Activated naive CD8-positive, alpha-beta T cell treated with anti-CD3 and anti-CD28 coated beads, Interleukin-2, amount 50 U/mL, for 24 hours (primary cell): Measurements from ENCODE around the gene WDR53.
"Not testable (repeated sequence)": the region's sequence is repeated elsewhere in the genome, so short reads cannot be mapped to it uniquely, and the experiment has no call there.

Source experiments
- ATAC-seq: fragments of 150-1000 bp; cut with Tn5 transposase; one replicate; pipeline ENCODE4 v1.10.0; 2021
- DNase-seq: peaks from one replicate; pipeline ENCODE4 v3.0.0; 2021
- H3K27ac Mint-ChIP-seq: one replicate; pipeline ENCODE4 v1.8.0; 2021; ENCODE audit warnings: mild to moderate bottlenecking, mixed read lengths
- H3K27me3 Mint-ChIP-seq: one replicate; pipeline ENCODE4 v1.8.0; 2021; ENCODE audit warnings: mixed read lengths
- H3K36me3 Mint-ChIP-seq: one replicate; pipeline ENCODE4 v1.8.0; 2021; ENCODE audit warnings: low read depth, mixed read lengths
- H3K4me1 Mint-ChIP-seq: one replicate; pipeline ENCODE4 v1.8.0; 2021; ENCODE audit warnings: mixed read lengths
- H3K4me3 Mint-ChIP-seq: one replicate; pipeline ENCODE4 v1.8.0; 2021; ENCODE audit warnings: mild to moderate bottlenecking, moderate library complexity, mixed read lengths
- H3K9me3 Mint-ChIP-seq: one replicate; pipeline ENCODE4 v1.8.0; 2021; ENCODE audit warnings: mixed read lengths

The WDR53 gene

DNA sequence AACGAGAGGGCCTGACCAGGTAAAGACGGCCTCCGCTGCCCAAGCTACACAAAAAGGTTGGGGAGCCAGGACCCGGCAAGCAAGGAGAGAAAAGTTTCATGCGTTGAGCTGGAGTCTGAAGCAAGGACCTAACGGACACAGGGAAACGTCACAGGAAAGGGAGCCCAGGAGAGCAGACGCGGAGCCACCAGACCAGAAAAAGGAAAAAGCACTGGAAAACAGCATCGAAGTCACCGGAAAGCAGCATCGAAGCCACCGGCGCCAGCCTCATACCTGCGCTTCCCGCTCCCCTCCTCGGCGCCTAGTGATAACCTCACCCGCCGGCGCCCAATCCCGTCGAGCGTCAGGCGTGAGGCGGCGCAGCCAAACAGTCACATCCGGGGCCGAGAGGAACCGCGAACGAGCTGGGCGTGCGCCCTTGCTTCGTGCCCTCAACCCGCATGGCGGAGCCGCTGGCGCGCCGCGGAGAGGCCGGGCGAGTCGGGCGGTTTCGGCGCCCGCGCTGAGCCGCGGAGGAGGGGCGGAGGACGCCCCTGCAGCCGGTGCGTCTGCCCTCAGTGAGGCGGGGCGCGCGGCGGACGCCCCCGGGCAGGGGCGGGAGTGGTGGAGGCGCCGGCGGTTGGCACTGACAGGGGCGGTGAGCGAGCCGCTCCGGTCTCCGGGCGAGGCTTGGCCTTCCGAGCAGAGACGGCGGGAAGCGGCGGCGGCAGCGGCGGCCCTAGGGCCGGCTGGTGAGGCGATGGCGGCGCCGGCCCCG, at the start of gene WDR53, which contains the start of gene FBXO45:
Gene WDR53 (minus strand): TSS at position 309 of the 757 bp plus-strand sequence. CDS start 7,079 bp downstream, outside the sequence.
Gene FBXO45 (plus strand): TSS at position 415 of the 757 bp plus-strand sequence. CDS start 325 bp downstream, at position 740.
- Mint-ChIP-seq H3K4me3 (peak within 1 kb of the TSS; percentile 93), H3K36me3 (peaks cover 10% of the 10 kb centered on the region), H3K27ac (peak within 1 kb of the TSS; percentile 93), H3K9me3 (no peaks in the 10 kb centered on the region), H3K4me1 (peaks cover 43% of the 10 kb centered on the region), H3K27me3 (no peaks in the 10 kb centered on the region)
- ATAC-seq = peak; percentile 97
- DNase-seq = peak; percentile 95

GRCh38 chr3:196617256-196617655, 48.9 kb upstream of the WDR53 start:
- peaks cover 25% of the 10 kb centered on the region for H3K4me1 Mint-ChIP-seq
- no peak overlapping the region for H3K4me3 Mint-ChIP-seq
- DNase-seq (no peak), ATAC-seq (no peak)
- no peaks in the 10 kb centered on the region for H3K27me3 Mint-ChIP-seq
- no peaks in the 10 kb centered on the region for H3K9me3 Mint-ChIP-seq
- no peaks in the 10 kb centered on the region for H3K36me3 Mint-ChIP-seq
- no peak overlapping the region for H3K27ac Mint-ChIP-seq

DNA sequence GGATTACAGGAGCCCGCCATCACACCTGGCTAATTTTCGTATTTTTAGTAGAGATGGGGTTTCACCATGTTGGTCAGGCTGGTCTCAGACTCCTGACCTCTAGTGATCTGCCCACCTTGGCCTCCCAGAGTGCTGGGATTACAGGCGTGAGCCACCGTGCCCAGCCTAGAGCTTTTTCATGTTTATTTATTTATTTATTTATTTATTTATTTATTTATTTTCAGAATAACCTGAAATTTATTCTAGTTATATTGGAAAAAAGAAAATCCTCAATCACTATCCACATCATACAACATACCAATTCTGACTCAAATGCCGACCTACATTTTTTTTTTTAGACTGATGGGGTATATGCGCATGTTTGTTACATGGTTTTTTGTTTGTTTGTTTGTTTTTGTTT, 46.9 kb upstream of the WDR53 start:
- not testable (repeated sequence) for ATAC-seq

GRCh38 chr3:196611761-196612483, 43.6 kb upstream of the WDR53 start:
- DNase-seq = no peak
- Mint-ChIP-seq H3K4me3 (no peak overlapping the region), H3K27ac (peak overlapping the region; percentile 76)

More for the DNA sequence above, 46.9 kb upstream of the WDR53 start:
- not testable (repeated sequence) for H3K27me3 Mint-ChIP-seq, H3K36me3 Mint-ChIP-seq, DNase-seq, H3K4me3 Mint-ChIP-seq, H3K27ac Mint-ChIP-seq, H3K9me3 Mint-ChIP-seq
- peaks cover 27% of the 10 kb centered on the region for H3K4me1 Mint-ChIP-seq

GRCh38 chr3:196609805-196610515, 41.6 kb upstream of the WDR53 start:
- Mint-ChIP-seq H3K9me3 (no peaks in the 10 kb centered on the region), H3K4me1 (peaks cover 29% of the 10 kb centered on the region), H3K27ac (peak overlapping the region; percentile 67), H3K27me3 (no peaks in the 10 kb centered on the region), H3K36me3 (no peaks in the 10 kb centered on the region), H3K4me3 (peak overlapping the region; percentile 42)
- DNase-seq (no peak), ATAC-seq (peak; percentile 38)

More at GRCh38 chr3:196611761-196612483, 43.6 kb upstream of the WDR53 start:
- no peak for ATAC-seq
- H3K36me3 Mint-ChIP-seq = no peaks in the 10 kb centered on the region
- peaks cover 29% of the 10 kb centered on the region for H3K4me1 Mint-ChIP-seq
- no peaks in the 10 kb centered on the region for H3K27me3 Mint-ChIP-seq
- H3K9me3 Mint-ChIP-seq = no peaks in the 10 kb centered on the region

DNA sequence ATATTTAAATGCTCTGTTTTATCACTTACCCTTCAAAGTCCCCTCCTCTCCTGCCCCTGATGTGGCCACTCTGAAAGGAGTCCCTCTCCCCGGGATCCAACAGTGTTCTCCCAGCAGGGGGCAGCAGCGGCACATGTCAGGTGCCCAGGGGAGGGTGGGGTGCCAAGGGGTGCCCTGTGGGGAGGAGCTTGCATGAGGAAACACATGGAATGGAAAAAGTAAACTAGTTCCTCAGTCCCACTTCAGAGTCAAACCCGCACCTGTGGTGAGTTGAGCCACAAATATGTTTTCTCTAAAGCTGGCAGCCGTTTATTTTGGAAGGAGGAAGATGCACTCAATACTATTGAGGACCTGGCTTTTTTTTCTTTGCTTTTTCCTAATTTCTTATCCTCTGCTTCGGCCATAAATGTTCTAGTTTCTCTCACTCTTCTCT, 41.0 kb upstream of the WDR53 start:
- peak; percentile 98 for DNase-seq
- H3K4me3 Mint-ChIP-seq = peak overlapping the region; percentile 42
- peak overlapping the region; percentile 67 for H3K27ac Mint-ChIP-seq
- ATAC-seq = peak; percentile 95
- no peaks in the 10 kb centered on the region for H3K36me3 Mint-ChIP-seq
- H3K27me3 Mint-ChIP-seq = no peaks in the 10 kb centered on the region
- H3K4me1 Mint-ChIP-seq = peaks cover 31% of the 10 kb centered on the region
- no peaks in the 10 kb centered on the region for H3K9me3 Mint-ChIP-seq

DNA sequence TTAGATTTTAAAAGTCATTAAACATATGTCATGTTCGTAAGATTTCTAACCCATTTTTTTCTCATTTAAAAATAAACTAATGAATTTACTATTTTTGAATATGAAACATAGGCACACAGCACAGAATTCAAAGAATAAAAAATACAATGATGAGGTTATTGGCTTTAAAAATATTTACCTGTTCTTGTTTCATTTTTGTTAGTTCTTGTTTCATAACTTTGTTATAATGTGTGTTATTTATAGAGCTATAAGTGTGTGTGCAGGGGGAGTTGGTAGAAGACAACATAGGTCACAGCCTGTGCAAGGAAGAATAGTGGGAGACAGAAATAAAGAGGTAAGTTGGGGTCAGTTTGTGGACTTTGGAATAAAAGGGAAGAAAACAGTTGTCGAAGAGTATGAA, 40.3 kb upstream of the WDR53 start:
- Mint-ChIP-seq H3K27me3 (no peaks in the 10 kb centered on the region), H3K4me1 (peaks cover 31% of the 10 kb centered on the region), H3K27ac (no peak overlapping the region), H3K4me3 (no peak overlapping the region), H3K9me3 (no peaks in the 10 kb centered on the region), H3K36me3 (no peaks in the 10 kb centered on the region)
- no peak for ATAC-seq
- no peak for DNase-seq

DNA sequence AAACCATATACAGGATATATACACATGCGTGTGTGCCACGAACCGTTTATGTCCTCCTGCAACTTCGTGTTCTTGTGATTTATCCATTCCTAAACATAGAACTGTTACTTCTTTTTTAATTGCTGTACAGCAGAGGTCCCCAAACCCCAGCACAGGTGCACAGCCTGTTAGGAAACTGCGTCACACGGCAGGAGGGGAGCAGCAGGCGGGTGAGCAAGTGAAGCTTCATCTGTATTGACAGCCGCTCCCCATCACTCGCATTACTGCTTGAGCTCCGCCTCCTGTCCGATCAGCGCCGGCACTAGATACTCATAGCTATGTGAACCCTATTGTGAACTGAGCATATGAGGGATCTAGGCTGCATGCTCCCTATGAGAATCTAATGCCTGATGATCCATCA, 36.2 kb upstream of the WDR53 start:
- Mint-ChIP-seq H3K36me3 (no peaks in the 10 kb centered on the region), H3K4me1 (peaks cover 6% of the 10 kb centered on the region), H3K27me3 (no peaks in the 10 kb centered on the region)

DNA sequence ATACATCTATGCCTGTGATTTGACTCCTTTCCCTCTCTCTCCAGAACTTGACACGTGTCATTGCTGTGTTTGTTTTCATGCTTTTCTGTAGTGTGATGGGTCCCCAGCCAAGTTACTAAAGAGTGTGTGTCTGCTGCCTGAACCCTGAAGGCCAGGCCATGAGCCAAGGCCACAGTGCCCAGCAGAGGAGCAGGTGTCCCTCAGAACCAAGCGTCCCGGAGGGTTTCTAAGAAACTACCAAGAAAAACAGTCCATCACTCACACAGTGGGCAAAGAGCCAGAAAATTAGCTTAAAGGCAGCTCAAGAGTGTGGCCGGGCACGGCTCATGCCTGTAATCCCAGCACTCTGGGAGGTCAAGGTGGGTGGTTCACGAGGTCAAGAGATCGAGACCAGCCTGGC, 35.3 kb upstream of the WDR53 start:
- Mint-ChIP-seq H3K36me3 (no peaks in the 10 kb centered on the region), H3K4me3 (no peak overlapping the region), H3K27me3 (no peaks in the 10 kb centered on the region), H3K4me1 (peaks cover 2% of the 10 kb centered on the region), H3K27ac (no peak overlapping the region), H3K9me3 (no peaks in the 10 kb centered on the region)
- DNase-seq (no peak), ATAC-seq (no peak)

More for the DNA sequence above, 36.2 kb upstream of the WDR53 start:
- H3K9me3 Mint-ChIP-seq = no peaks in the 10 kb centered on the region
- DNase-seq (no peak), ATAC-seq (peak; percentile 47)
- H3K27ac Mint-ChIP-seq = no peak overlapping the region
- no peak overlapping the region for H3K4me3 Mint-ChIP-seq

- H3K27ac Mint-ChIP-seq = no peak overlapping the region
- DNase-seq (no peak), ATAC-seq (no peak)
- H3K9me3 Mint-ChIP-seq = no peaks in the 10 kb centered on the region
- H3K4me3 Mint-ChIP-seq = no peak overlapping the region
- H3K4me1 Mint-ChIP-seq = peaks cover 10% of the 10 kb centered on the region
- H3K36me3 Mint-ChIP-seq = no peaks in the 10 kb centered on the region
- H3K27me3 Mint-ChIP-seq = peaks cover 7% of the 10 kb centered on the region
Measured at GRCh38 chr3:196602673-196603072, 34.3 kb upstream of the WDR53 start.

DNA sequence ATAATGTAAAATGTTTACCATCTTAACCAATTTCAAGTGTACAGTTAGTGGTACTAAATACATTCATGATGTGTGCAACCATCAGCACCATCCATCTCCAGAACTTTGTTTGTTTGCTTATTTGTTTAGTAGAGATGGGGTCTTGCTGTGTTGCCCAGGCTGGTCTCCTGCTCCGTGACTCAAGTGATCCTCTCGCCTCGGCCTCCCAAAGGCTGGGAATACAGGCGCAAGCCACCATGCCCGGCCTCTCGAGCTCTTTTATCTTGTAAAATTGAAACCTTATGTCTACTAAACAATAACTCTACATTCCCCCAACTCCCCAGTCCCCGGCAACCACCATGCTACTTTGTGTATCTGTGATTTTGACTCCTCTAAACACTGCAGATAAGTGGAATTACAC, 32.0 kb upstream of the WDR53 start:
- DNase-seq (no peak), ATAC-seq (no peak)
- Mint-ChIP-seq H3K9me3 (no peaks in the 10 kb centered on the region), H3K36me3 (no peaks in the 10 kb centered on the region), H3K4me3 (no peak overlapping the region), H3K27ac (no peak overlapping the region), H3K4me1 (peaks cover 10% of the 10 kb centered on the region), H3K27me3 (peaks cover 20% of the 10 kb centered on the region)

- DNase-seq = no peak
- Mint-ChIP-seq H3K4me3 (no peak overlapping the region), H3K27ac (no peak overlapping the region), H3K36me3 (no peaks in the 10 kb centered on the region), H3K9me3 (no peaks in the 10 kb centered on the region), H3K27me3 (peaks cover 21% of the 10 kb centered on the region), H3K4me1 (peaks cover 9% of the 10 kb centered on the region)
- no peak for ATAC-seq
Measured at GRCh38 chr3:196599734-196600128, 31.4 kb upstream of the WDR53 start.

- not testable (repeated sequence) for H3K36me3 Mint-ChIP-seq, H3K4me1 Mint-ChIP-seq, H3K27ac Mint-ChIP-seq, ATAC-seq, H3K9me3 Mint-ChIP-seq
- Mint-ChIP-seq H3K4me3 (peak overlapping the region; percentile 77), H3K27me3 (peaks cover 21% of the 10 kb centered on the region)
- DNase-seq = peak; percentile 26
Measured at GRCh38 chr3:196597971-196598733, 29.8 kb upstream of the WDR53 start.

DNA sequence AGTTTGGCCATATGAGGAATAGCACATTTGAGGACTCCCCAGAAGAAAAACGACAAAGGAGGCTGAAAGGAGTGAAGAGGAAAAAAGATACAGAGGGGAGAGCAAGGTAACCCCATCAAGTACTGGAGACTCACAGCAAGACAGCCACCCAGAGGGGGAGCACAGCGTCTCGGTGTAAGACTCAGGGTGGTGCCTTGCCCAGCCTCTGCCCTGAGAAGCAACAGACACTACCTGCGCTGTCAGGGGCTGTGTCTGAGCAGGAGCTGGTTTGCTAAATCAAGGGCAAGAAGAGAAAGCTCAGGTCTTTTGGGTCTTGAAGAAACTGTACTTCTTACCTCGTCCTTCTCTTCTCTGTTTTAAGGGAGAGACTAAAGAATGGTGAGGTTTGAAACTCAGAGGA, 28.0 kb upstream of the WDR53 start:
- DNase-seq (no peak), ATAC-seq (no peak)
- Mint-ChIP-seq H3K27ac (no peak overlapping the region), H3K4me1 (peaks cover 8% of the 10 kb centered on the region), H3K9me3 (no peaks in the 10 kb centered on the region), H3K36me3 (no peaks in the 10 kb centered on the region), H3K4me3 (no peak overlapping the region), H3K27me3 (peaks cover 21% of the 10 kb centered on the region)
